Gastrocnemius medialis (tissue), 4 donors: ENCODE results near the gene HHATL. TPM values are rescaled to one million over a fixed set of nuclear protein-coding genes. Genes with fewer than 3 reads are reported as not detected.

ENCODE experiments used
- ATAC-seq, 2 donors: fragments of 150-250 bp; one replicate each; pipeline ENCODE4 v1.9.1; 2016
- DNase-seq, 2 donors: peaks; one replicate each; pipeline ENCODE4 v3.0.0-alpha.2; 2019
- H3K27ac ChIP-seq, 4 donors: fragments of 200-600 bp; sonication (generic); 1 replicate in 1 of 4; 2 replicates in 3 of 4; pipeline ENCODE4 v1.5.1; 2016 to 2018; ENCODE audit warnings: mild to moderate bottlenecking in 2 of 4, moderate library complexity in 1 of 4
- H3K27me3 ChIP-seq, 3 donors: fragments of 200-600 bp; sonication (generic) in 2 of 3; 1 replicate in 1 of 3; 2 replicates in 2 of 3; pipeline versions ENCODE4 v1.5.1 to v1.6.0; 2016 to 2019; ENCODE audit warnings: mild to moderate bottlenecking in 1 of 3, moderate library complexity in 1 of 3
- H3K36me3 ChIP-seq, 2 donors: fragments of 200-600 bp; sonication (generic) in 1 of 2; one replicate each; pipeline ENCODE4 v1.5.1; 2017 to 2018
- H3K4me1 ChIP-seq, 2 donors: fragments of 200-600 bp; sonication (generic) in 1 of 2; one replicate each; pipeline ENCODE4 v1.5.1; 2016 to 2017; ENCODE audit warnings: mild to moderate bottlenecking in 2 of 2
- H3K4me3 ChIP-seq, 4 donors: fragments of 200-600 bp; sonication (generic) in 3 of 4; 1 replicate in 1 of 4; 2 replicates in 3 of 4; pipeline ENCODE4 v1.5.1; 2016 to 2019; ENCODE audit warnings: mild to moderate bottlenecking in 2 of 4
- H3K9me3 ChIP-seq, 3 donors: fragments of 200-600 bp; sonication (generic) in 2 of 3; 1 replicate in 1 of 3; 2 replicates in 2 of 3; pipeline ENCODE4 v1.5.1; 2016 to 2019
- POLR2A ChIP-seq, 2 donors: fragments of 450-650 bp; IDR thresholded peaks; one replicate each; pipeline ENCODE4 v1.6.1; 2017; ENCODE audit warnings: antibody characterized with exemption in 2 of 2, mild to moderate bottlenecking in 2 of 2, moderate library complexity in 2 of 2
- in situ Hi-C, 4 donors: fragments of 200-750 bp; cut with MboI; loops; one replicate each; pipeline versions ENCODE4 v1.15.0 to v1.8.0; 2017; ENCODE audit warnings: low sequenced_read_pairs in 4 of 4
- intact Hi-C: fragments of 100-400 bp; cut with DNase I; formaldehyde crosslinking; loops from one replicate; pipeline ENCODE4 v1.15.1; 2023; ENCODE audit warnings: low total_unique reads
- total RNA-seq, 4 donors: library from RNA; depleted of rRNA; stranded (reverse); fragments of >200 nt; gene quantifications; one replicate each; pipeline versions ENCODE4 v1.1.0 to v1.2.3, GENCODE V29; 2016
- TF ChIP-seq, protein P1 (sequence below), 5 experiments: fragments of 450-650 bp in 3 of 5; fragments of 200-600 bp in 2 of 5; sonication (generic) in 2 of 5; IDR thresholded peaks in 4 of 5; conservative IDR thresholded peaks in 1 of 5; 1 replicate in 4 of 5; 2 replicates in 1 of 5; pipeline ENCODE4 v1.5.1; 2016 to 2019; ENCODE audit warnings: antibody characterized with exemption in 5 of 5, mild to moderate bottlenecking in 3 of 5, moderate library complexity in 3 of 5

The HHATL gene
- total RNA-seq, 4 donors from 2014 or later = 78.0 to 309 (median 164) TPM

DNA sequence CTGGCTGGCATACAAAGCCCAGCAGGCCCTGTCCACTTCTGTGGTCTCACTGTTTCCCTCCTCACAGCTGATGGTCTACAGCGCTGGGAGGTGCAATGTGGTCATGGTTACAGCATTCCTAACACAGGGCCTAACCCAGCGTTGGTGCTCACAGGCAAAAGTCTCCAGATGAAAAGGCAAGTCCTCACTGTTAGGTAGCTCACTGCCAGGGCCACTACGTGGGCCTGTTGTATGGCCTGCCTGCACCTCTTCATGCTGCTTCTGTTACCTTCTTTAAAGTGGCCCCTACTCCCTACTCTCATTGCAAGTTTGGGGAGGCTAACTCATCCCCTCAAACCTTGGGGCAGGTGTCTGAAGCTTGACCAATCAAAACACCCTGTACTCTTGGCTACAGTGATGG lies 39.2 kb upstream of the HHATL start:
- no peak for ATAC-seq
- H3K36me3 ChIP-seq = no peaks in the 10 kb centered on the region
- TF ChIP-seq, protein P1, sequence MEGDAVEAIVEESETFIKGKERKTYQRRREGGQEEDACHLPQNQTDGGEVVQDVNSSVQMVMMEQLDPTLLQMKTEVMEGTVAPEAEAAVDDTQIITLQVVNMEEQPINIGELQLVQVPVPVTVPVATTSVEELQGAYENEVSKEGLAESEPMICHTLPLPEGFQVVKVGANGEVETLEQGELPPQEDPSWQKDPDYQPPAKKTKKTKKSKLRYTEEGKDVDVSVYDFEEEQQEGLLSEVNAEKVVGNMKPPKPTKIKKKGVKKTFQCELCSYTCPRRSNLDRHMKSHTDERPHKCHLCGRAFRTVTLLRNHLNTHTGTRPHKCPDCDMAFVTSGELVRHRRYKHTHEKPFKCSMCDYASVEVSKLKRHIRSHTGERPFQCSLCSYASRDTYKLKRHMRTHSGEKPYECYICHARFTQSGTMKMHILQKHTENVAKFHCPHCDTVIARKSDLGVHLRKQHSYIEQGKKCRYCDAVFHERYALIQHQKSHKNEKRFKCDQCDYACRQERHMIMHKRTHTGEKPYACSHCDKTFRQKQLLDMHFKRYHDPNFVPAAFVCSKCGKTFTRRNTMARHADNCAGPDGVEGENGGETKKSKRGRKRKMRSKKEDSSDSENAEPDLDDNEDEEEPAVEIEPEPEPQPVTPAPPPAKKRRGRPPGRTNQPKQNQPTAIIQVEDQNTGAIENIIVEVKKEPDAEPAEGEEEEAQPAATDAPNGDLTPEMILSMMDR (IDR thresholded peaks at IDR 0.05 in 4 of 5, conservative IDR thresholded peaks at IDR 0.05 in 1 of 5) = no peak
- no peak for TF ChIP-seq POLR2A (IDR thresholded peaks at IDR 0.05)
- peak overlapping the region; percentile 85 to 99 (median 94) for H3K27ac ChIP-seq
- in situ Hi-C loops (loop anchor here (5.0 to 25.0 kb wide), 4 partner anchors 39 to 157 kb away; partner anchors contain the start of genes SEC22C (in 2 of the 4), ZBTB47 (in 2 of the 4), HHATL (in 1 of the 4) and SS18L2 (in 1 of the 4)), intact Hi-C loops (loop anchor here (10.0 kb wide), 1 partner anchor 517 kb away; no protein-coding TSS in a partner anchor)
- H3K9me3 ChIP-seq = no peaks in the 10 kb centered on the region
- peaks cover 34 to 50% of the 10 kb centered on the region in 2 donors for H3K4me1 ChIP-seq
- H3K4me3 ChIP-seq = no peak overlapping the region
- DNase-seq = no peak
- no peaks in the 10 kb centered on the region for H3K27me3 ChIP-seq

DNA sequence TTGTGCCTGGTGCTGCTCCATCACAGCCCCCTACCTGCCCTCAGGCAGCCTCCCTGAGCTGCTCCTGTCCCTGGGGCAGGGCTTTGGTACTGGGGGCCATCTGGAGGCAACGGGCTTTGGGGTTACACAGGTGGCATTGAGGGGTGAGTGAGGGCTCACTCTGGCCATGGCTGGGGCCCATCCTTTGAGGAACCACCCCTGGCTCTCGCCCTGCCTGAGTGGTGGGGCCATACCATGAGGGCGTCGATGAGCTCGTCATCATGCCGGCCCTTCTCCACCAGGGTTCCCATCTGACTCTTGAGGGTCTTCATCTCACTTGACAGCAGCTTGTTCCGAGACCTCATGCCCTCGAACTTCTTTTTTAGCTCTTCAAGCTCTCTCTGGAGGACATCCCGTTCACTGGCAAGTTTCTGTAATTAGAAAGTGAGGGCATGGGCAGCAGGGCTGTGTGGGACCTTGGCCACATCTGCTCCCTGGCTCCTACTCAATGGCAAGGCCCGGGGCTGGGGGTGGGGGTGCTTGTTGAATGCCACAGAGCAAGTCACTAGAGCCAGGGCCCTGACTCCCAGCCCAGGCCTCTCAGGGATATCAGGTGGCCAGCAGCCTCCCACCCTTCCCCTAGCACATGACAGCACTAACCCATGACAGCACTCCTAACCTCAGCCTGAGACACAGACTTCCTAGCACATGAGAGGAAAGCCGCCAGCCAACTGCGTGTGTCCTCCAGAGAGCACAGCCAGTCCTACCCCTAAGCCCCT lies 37.0 kb upstream of the HHATL start:
- H3K27ac ChIP-seq = peak overlapping the region; percentile 85 to 99 (median 94)
- peaks cover 22 to 42% of the 10 kb centered on the region in 2 donors for H3K4me1 ChIP-seq
- H3K4me3 ChIP-seq = no peak overlapping the region
- no peaks in the 10 kb centered on the region for H3K36me3 ChIP-seq
- no peaks in the 10 kb centered on the region for H3K9me3 ChIP-seq
- no peaks in the 10 kb centered on the region for H3K27me3 ChIP-seq
- peak; percentile 85 to 87 for ATAC-seq
- peak; percentile 64 to 72 for TF ChIP-seq POLR2A (IDR thresholded peaks at IDR 0.05)
- TF ChIP-seq, protein P1 (IDR thresholded peaks at IDR 0.05 in 4 of 5, conservative IDR thresholded peaks at IDR 0.05 in 1 of 5) = peak in 1 of 5 experiments; percentile 42
- in situ Hi-C loops = loop anchor here (5.0 to 25.0 kb wide), 4 partner anchors 37 to 155 kb away; partner anchors contain the start of genes SEC22C (in 2 of the 4), ZBTB47 (in 2 of the 4), HHATL (in 1 of the 4) and SS18L2 (in 1 of the 4)
- peak; percentile 98 to 100 for DNase-seq
- intact Hi-C loops = loop anchor here (1.0 to 10.0 kb wide), 3 partner anchors 37 to 515 kb away; partner anchors contain the start of genes HHATL and KLHL40

DNA sequence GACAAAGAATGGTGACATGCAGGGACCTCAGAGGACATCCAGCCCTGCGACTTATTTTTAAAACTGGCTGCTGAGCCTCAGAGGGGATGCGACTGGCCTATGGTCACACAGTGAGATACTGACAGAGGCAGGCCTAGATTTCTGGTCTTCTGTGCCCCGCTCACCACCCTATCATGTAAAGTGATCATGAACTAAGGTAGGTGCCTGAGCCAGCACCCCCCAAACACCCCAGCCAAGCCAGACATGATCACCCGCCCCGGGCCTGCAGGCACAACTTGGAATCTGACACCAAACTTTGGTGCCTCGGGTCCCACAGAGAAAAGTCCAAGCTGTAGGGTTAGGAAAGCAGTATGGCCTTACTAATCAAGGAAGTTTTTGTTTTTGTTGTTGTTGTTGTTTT lies 33.9 kb upstream of the HHATL start:
- in situ Hi-C loops = loop anchor here in 1 of 4 donors (25.0 kb wide), 1 partner anchor 149 kb away; the partner anchor contains the start of genes SEC22C and SS18L2

DNA sequence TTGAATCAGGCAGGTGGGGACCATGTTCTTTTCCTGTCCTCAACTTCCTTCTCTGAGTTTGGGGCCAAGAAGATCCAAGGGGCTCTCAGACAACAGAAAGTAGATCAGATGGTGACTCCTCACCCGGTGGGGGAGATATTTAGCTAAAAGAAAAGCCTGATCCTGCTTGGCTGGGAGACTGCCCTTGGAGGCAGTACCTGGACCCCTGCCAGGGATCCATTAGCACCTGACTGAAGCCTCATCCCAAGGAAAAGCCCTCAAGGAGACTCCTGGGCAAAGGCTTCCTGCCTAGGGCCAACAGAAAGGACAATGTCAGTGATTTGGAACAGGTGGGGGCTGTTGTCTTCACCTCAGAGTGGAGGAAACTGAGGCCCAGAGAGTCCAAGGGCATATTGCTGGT lies 33.5 kb upstream of the HHATL start:
- Histone ChIP-seq H3K36me3 (no peaks in the 10 kb centered on the region), H3K27ac (peak overlapping the region; percentile 1 to 70 (median 36)), H3K4me3 (no peak overlapping the region), H3K9me3 (no peaks in the 10 kb centered on the region), H3K27me3 (no peaks in the 10 kb centered on the region), H3K4me1 (peaks cover 21 to 32% of the 10 kb centered on the region in 2 donors)
- intact Hi-C loops = no loop called here
- no peak for DNase-seq
- TF ChIP-seq POLR2A (IDR thresholded peaks at IDR 0.05) = no peak
- TF ChIP-seq, protein P1 (IDR thresholded peaks at IDR 0.05 in 4 of 5, conservative IDR thresholded peaks at IDR 0.05 in 1 of 5) = no peak
- in situ Hi-C loops = loop anchor here in 1 of 4 donors (25.0 kb wide), 1 partner anchor 149 kb away; the partner anchor contains the start of genes SEC22C and SS18L2
- ATAC-seq = no peak

More for the DNA sequence above, 33.9 kb upstream of the HHATL start:
- Histone ChIP-seq H3K4me1 (peaks cover 21 to 36% of the 10 kb centered on the region in 2 donors), H3K27me3 (no peaks in the 10 kb centered on the region), H3K4me3 (no peak overlapping the region), H3K9me3 (no peaks in the 10 kb centered on the region), H3K36me3 (no peaks in the 10 kb centered on the region), H3K27ac (peak overlapping the region; percentile 1 to 70 (median 36))
- ATAC-seq (no peak), DNase-seq (no peak)
- intact Hi-C loops = no loop called here
- TF ChIP-seq, protein P1 (IDR thresholded peaks at IDR 0.05 in 4 of 5, conservative IDR thresholded peaks at IDR 0.05 in 1 of 5) = no peak
- TF ChIP-seq POLR2A (IDR thresholded peaks at IDR 0.05) = no peak
